ENCODE results near the gene FOXF1.

GRCh38 chr16:86511317-86512161 is 1.2 kb downstream of the FOXF1 start:
- no peak for TF ChIP-seq CTCF (IDR thresholded peaks at IDR 0.05)
- TF ChIP-seq POLR2A (IDR thresholded peaks at IDR 0.05): peak in 1 of 2 donors; percentile 10
- TF ChIP-seq EP300 (IDR thresholded peaks at IDR 0.05): no peak
